C1 segment of cervical spinal cord (tissue), 14 donors: Measurements from ENCODE around the gene TNFAIP8.

Experiments
- DNase-seq, 14 donors: peaks; one replicate each; lab custom pipeline; 2025; lab: John Stamatoyannopoulos, UW

TNFAIP8 gene

DNA sequence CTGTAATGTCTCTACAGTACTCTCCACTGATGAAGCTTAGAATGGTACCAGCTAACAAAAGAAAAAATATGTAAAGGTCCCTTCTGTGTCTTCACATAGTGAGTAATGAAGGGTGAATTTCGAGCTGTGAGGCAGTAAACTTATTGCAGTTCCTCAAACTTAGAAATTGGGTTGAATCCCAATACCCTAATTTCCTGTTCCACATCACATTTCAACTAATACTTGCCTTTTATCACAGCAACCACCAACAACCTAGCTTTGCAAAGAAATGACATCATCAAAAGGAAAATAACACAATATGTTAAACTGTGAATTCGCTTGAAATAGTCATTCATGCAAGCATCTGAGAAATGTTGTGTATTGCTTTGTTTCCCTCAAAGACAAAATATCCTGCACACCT, 9.4 kb upstream of the TNFAIP8 start:
- no peak for DNase-seq

DNA sequence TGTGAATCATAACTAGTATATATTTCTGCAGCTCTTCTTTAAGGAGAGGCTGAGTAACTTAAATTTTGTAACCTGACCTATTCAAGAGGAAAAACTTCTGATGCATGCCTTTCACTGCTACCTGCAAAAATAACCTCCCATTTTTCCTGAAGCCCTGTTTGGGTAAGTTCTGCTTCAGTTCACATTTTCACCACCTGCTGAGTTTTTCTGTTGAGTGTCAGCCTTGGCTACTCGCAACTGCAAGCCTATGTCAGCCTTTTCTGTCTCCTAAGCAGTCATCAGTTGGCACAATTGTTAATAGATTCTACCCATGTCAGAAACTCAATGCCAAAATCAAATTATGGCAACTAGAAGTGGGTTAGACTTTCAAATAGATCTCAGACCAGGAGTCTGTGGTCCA, 8.2 kb upstream of the TNFAIP8 start:
- DNase-seq: no peak

DNA sequence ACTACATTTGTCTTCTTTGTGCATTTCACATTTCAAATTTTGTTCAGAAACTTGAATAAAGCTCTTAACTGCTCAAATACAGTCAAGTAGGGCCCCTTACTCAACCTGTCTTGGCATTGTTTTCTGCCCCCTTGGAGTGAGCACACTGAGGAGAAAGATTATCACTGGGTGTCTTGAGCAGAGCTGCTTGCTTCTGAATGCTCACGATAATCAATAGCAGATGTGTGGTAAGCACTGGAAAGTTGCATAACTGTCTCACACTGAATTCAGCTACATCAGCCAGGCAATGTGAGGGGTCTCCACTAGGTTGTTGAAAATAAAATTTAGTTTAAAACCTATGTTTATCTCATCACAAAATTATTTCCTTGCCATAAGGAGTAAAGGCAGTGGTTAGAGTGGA, 7.8 kb upstream of the TNFAIP8 start:
- no peak for DNase-seq

DNA sequence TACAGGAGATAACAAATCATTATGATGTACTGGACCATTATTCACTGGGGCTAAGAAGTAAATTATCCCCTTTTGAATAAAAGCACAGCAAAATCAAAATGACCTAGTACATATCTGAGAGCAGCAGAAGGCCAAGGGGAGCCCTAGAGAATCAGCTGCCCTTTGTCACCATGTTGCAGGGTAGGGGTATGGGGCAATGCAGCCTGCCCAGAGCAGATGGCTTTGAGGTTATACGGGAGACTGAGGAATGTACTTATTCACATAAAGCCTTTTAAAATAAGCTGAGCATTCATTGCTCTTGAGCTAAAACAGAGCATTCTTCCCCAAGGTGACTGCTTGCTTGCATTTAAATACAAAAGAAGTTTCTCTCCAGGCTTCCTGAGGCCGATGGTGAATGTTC, 2.6 kb upstream of the TNFAIP8 start:
- no peak for DNase-seq

DNA sequence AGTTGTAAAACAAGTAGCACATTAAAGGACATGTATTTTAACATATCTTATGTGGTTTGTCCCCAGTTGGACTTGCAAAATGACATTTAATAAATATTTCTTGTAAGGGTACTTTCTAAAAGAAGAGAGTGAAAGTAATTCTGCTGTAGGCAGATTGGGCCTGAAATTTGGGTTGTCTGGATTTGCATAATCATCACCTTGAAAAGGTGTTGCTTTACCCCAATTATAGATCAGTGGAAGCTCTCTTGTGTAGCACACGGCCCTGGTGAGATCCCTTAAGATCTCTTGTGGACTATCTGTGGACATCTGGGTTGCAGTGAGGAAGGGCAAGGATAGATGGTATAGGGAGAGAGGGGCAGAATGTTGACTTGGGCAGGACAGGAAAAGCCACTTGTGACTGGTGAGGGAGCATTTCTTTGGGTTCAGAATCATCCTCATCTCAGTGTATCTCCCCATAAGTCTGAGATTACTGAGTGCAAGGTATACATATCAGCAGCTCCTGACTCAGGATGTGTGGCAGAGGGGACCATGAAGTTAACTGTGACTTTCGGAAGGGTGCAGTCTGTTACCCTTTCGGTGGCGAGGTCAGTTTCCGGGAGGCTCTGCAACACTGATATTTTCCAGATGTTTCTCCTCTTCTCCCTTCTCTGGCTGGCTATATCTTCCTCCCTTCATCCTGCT, 2.0 kb upstream of the TNFAIP8 start:
- no peak for DNase-seq

DNA sequence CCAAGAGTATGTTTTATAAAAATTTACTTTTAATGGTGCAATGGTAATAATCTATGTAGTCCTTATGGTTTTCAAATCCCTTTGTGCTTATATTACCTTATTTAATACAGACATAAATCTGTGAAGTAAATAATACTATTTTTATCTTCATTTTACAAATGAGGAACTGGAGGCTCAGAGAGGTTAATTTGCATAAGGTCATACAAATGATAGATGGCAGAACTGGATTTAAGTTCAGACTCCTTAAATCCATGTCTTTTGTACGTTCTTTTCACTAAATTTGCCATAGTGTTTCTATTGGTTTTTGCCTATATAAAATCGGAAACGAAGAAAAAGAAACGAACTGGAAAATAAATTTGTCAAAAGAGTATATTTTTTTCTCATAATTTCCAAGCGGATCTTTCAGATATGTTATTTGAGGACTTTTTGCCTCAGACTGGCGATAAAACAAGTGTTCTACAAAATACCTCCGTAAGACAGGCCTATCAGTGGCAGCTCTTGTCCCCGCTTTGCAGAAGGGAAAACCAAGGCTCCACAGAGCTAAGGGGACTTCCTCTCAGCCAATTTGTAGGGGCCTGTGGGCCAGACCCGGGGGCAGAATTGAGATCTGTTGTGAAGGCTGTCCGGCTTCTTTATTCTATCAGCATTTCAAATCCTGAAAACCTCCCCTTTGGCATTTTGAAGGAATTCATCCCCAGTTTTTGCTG, 1.1 kb upstream of the TNFAIP8 start:
- no peak for DNase-seq

DNA sequence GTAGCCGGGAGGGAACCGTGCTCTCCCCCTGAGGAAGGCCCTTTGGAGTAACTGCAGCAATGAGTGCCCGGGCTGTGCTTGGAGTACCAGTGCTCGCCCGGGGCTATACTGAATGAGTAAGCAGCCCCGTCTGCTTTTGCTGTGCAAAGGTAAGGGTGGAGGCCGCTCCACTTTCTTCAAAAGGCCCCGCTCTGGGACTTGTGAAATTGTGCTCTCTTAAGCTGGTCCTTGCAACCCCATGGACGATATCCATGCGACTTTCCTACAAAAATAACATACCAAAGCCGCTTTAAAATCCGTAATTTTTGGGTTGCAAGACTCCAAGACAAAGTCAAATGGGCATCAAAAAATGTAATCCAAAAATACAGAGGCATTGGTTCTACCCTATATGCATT, 578 bp upstream of the TNFAIP8 start:
- no peak for DNase-seq

DNA sequence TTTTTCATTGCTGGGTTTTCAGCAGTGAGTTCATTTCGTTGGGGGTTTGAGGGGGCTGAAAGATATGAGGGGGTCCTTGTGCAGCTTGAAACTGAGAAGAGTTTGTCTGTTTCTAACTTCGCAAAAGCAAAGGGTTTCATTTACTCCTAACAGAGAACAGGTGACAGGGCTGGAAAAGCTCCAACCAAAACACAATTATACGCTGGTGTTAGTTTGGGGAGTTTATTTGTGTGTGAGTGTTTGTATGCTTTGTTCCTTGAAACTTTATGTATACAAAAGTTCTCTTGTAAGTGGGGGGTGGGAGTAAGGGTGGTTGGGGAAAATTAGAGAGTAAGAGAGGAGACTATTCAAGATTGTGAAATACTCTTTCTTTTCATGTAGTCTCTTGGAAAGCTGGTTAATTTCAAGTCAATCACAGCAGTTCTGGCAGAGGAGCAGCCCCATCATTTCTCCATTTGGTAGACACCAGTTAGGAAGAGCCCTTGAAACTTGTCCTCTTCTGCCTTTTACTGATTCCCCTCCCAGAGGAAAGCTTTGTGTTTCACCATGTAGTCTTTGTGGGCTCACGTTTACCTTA, 881 bp downstream of the TNFAIP8 start:
- no peak for DNase-seq

DNA sequence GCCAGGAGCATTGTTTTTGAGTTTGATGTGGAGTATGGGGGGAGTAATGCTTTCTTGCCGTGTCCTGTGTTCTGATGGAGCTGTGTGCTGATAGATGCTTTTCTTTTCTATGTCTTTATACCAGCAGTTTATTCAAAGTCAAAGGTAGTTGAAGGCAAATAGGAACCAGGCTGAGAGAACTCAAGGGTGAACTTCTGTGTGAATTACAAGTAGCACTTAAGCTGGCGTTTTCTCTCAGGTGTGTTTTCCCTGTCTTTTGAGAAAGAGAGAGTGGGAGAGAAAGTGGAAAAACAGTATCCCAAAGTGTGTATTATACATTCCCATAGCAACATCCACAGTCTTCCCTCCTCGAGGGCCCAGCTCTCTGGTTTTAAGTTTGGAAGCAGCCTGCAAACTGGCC, 1.5 kb downstream of the TNFAIP8 start:
- DNase-seq: no peak

DNA sequence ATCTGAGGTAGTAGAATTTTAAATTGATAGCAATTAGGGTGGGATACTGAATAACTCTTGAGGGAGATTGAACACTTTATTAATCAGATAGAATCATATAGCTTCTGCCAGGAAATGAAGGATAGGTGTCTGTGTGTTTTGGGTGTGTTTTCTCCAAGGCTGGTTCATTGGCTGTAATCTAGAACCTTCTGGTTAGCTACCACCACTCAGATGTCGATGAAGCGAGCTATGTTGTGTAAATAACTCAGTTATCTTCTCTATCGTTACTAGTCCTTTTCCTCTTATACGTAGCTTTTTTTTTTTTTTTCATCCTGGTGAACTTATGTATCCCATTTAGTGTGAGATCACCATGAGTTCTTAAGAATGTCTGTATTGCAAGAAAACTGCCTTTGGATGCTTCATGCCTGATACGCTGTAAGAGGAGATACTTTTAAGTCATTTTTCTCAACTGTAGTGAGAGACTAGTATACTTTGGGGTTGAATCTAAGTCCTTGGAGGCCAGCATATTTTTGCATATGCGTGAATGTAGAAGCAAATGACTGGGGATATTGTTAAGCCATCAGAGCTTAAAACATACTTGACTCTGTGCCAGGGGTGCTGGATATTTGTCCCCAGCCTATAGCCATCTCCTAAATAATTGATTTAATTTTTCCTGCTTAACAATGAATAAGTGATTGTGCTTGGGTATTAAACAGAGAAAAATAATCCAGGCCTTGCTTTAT, 2.1 kb downstream of the TNFAIP8 start:
- DNase-seq: no peak

DNA sequence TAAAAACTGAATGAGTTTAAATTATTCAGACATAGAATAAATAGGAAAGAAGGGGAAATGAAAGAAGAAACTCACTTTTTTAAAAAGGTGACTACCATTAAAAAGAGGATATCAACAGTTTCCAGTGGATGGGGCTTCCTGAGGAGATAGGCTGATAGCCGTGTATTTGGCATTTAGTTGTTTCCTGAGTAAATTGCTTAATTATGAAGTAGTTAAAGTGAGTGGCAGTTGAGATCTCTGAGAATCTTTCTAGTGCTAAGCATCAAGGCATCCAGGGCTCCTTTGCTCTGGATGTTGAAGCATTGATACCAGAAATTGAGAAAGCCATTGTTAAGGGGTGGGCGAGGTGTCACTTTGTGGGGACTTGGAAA, 2.7 kb downstream of the TNFAIP8 start:
- no peak for DNase-seq

DNA sequence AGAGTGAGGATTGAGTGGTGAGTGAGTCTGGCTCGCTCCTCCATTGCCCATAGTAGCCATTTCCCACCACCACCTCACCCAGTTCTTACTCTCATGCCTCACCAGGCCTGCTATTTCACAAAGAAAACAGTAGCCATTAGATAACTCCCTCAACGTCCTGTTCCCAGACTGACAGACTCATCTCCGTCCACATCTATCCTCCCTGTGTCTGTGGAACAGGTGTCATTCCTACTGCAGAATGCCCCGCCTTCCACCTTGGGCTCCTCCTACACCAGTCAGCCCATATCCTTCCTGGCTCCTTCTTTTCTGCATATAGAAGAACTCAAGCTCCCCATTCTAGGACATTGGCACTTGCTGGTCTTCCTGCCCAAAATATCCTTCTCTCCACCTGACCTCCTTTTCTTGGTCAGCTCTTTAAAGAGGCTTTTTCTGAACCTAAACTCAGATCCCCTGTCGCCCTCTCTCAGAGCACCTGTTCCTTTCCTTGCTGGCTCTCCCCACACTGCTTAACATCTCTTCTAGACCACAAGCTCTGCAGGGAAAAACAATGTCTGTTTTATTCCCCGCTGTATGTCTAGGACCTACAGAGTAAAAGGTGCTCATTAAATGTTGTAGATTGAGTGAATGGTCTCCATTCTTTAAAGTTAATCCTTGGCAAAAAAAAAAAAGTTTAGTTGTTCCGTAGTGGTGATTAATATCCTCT, 3.2 kb downstream of the TNFAIP8 start:
- DNase-seq: no peak

DNA sequence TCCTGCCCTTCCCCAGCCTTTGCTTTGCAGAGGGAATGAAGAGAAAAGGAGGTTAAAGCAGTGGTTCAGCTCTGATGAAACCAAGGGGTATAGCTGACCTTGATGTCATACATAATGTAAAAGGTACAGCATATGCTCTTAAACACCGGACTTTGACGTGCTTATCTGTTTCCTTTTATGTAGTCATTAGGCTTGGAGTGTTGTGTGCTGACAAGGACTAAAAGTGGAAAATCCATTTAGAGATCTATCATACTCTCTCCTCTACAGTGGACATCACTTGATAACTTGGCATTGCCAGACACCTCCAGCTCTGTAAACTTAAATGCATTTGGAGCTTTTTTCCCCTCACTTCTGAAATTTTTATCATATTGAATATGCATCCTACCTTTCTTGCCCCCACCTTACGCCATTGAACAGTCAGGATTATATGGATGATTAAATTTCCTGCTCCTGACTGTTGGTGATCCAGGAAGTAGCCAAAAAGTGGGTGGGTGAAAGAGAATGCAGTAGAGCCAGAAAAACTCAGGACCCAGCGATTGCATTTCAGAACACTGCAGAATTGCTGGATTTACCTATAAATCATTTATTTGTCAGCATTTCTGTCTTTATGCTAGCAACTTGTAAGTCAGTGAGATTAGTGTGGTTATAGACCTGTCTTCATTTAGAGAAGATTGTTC, 4.1 kb downstream of the TNFAIP8 start:
- DNase-seq: no peak

DNA sequence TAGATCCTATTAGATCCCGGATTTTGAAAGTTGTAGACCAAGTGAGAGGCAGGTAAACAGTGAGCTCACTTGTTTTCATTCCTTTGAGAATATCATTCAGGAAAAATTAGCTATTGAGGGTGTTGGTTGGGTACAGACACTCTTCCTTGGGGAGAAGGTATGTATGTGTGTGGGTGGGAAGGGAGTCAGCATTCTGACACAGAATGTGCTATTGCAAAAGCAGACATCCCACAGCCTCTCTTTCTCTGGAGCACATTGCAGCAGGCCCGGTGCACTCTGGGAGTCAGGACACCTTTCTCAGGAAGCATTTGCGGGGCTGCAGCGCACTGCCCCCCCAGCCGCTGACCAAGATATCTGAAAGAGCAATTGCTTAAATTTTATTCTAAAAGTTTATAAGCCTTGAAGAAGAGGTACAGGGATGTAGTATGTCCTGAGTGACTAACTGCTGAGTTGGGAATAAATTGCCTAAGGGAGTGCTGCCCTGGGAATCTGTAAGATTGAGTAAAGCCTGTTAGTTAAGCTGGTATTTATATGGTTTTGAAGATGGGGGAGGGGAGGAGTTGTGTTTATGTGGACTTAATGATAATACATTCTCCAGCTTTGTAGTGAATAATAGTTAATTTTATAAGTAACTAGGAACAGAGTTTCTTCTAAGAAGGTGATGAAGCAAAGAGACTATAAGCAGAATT, 5.2 kb downstream of the TNFAIP8 start:
- DNase-seq: no peak

DNA sequence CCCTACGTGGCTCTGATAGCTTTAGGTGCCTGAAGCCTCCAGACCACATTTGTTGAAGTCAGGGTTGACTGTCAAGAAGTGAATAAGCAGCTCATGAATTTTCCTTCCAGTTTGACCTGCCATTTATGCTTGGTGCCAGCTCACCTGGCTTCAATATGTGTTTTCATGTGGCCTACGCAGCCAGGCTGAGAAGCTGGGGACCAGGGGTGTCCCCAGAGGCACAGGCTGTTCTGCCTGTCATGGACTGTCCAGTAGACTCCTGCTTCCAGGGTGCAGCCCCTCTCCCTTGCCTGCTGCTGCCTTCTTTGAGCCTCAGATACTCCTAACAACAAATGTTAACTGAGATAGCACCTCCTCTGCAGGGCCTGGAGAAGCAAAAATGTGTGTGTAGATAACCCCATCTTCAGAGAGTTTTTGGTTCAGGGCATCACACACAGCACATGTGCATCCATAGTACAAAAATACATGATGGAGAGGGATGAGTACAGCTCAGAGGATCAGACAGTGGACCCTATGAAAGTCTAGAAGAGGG, 5.8 kb downstream of the TNFAIP8 start:
- no peak for DNase-seq

DNA sequence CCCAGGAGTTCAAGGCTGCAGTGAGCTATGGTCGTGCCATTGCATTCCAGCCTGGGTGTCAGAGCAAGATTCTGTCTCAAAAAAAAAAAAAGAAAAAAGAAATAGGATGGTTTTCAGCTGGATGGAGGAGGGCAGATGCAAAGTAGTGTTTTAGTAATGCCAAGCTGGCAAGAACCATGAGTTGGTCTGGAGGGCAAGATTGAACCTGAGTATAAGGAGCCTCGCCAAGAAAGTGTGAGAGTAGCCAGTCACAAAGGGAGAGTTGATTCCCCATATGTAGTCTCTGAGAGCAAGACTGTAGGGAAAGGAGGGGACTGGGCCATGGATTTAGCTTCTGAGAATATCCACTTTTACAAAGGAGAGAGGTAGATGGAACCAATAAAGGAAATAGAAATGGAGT, 6.9 kb downstream of the TNFAIP8 start:
- DNase-seq: no peak

DNA sequence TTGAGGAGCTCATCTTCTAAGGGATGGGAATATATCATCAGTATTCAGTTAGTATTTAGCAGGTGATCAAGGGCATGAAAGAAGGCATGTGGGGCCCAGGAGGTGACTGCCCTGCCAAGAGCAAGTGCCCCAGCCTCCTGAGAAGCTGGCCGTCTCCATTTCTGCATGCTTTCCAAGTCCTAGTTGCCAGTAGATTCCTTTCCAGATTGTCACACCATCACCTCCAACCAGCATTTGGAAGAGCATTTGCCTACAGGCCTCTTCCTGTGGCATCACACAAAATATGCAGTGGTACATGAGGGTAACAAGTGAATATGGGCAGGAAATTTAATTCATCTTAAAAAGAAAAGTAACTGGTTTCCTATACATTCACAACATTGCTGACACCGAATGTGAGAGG, 7.5 kb downstream of the TNFAIP8 start:
- no peak for DNase-seq

DNA sequence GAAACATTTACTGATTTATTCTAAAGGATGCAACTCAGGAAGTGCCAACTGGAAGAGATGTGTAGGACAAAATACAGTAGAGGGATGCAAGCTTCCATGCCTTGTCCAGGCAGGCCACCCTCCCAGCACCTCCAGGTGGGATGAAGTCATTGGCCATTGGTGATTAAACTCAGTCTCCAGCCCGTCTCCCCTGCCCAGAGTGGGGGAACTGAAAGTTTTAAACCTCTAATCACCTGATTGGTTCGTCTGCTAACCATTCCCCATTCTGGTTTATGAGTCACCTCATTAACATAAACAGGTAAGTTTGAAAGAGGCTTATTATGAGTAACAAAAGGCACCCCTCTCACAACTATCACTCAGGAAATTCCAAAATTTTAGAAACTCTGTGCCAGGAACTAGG, 8.1 kb downstream of the TNFAIP8 start:
- no peak for DNase-seq

DNA sequence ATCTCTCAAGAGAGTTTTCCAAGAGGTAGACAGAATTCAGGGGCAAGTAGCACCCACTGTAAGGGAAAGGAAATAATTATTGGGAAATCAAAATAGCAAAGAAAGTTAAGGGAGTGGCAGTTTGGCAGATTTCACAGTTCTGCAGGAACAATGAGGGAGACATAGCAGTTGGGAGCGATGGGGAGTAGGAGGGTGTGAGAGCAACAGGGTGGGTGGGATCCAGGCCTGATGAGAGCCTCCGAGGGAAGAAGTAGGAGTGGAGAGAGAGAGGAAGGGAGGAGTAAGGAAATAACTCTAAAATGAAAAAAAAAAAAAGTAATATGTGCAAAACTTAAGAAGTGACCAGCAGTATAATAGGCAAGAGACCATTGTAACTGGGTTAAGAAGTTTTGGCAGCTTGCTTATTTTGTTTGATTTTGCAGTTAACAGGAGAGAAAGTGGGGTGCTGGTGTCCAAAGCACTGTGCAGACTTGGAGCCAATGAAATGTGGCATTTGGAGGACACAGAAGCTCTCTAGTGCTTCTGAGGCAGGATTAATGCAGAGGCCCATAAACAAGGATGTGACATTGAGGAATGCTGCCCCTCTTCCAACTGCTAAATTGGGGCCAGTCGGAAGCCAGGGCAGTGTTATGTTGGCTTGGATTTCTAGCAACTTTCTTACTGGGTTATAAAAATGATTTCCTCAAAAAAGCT, 10.2 kb downstream of the TNFAIP8 start:
- no peak for DNase-seq

DNA sequence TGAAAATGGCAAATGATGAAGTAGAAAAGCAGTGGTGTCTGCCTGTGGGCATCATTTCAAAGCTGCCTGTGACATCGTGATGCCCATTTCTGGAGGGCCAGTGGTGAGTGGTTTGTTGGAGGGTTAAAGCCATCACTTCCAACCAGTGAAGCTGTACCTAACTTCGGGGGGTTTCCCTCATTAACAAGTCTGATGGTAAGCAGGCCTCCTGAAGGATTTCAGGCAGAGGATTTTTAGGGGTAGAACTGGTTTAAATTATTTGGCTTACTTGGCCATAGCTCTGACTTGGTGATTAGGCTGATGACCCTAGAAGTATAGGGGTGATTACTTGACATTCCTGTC, 10.7 kb downstream of the TNFAIP8 start:
- DNase-seq: no peak
